GM21515 (cell line): Measurements from ENCODE around the gene RFX2.
"Not testable (repeated sequence)": the region's sequence is repeated elsewhere in the genome, so short reads cannot be mapped to it uniquely, and the experiment has no call there.

Experiments
- ATAC-seq: cut with Tn5 transposase; IDR thresholded peaks from one replicate; pipeline ENCODE4 v1.9.1; 2021; ENCODE audit not compliant: unreplicated experiment

The RFX2 gene

DNA sequence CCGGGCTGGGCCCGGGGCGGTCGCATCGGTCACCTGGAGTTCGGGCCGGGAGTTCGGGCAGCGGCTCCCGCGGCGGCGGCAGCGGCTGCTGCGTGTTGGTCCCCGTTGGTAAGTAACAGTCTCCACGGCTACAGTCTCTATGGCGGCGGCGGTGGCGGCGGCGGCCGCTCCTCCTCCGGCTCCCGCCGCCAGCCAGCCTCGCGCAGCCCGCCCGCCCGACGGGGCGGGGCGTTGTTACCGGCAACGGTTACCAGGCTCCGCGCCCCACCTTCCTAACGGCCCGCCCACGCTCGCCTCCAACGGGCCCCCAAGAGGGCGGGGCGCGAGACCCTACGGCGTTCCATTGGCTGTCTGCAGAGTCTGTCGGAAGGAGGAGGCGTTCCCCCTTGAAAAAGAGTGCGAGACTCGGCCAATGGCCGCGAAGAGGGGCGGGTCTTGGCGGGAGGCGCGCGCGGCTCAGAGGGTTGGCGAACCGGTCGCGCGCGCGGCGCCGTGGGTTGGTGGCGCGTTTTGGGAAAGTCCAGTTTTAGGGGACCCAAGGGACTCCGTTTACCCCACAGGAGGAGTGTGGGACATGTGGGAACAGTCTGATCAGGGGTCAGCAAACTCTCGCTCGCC lies at the start of gene RFX2:
Gene RFX2, minus strand, starts transcription at position 141 of the 618 bp plus-strand sequence. CDS start 63,004 bp downstream, outside the sequence.
- peak; percentile 95 for ATAC-seq

- ATAC-seq, result no peak
Observed at GRCh38 chr19:6156033-6156432, 45.7 kb upstream of the RFX2 start.

DNA sequence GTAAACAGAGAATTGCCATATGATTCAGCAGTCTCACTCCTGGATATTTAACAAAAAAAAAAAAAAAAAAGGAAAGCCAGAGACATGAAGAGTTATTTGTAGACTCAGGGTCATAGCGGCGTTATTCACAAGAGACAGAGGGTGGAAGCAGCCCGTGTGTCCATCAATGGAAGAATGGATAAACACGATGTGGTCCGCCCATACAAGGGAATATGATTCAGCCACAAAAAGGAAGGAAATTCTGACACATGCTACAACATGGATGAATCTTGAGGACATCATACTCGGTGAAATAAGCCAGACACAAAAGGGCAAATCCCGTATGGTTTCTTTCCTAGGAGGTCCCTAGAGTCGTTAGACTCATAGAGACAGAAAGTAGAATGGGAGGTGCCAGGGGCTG lies 40.0 kb upstream of the RFX2 start:
- ATAC-seq, result no peak

GRCh38 chr19:6141217-6141616 lies 30.9 kb upstream of the RFX2 start:
- no peak for ATAC-seq

DNA sequence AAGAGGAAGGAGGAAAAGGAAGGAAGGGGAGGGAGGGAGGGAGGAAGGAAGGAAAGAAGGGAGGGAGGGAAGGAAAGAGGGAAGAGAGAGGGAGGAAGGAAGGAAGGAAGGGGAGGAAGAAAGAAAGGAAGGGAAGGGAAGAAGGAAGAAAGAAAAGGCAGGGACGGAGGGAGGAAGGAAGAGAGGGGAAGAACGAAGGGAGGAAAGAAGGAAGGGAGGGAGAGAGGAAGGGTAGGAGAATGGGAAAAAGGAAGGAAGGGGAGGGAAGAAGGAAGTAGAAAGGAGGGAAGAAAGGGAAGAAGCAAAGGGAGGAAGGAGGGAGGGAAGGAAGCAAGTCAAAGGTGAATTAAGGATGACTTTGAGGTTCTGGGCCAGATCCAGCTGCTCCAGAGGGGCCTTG lies 28.2 kb upstream of the RFX2 start:
- ATAC-seq, result no peak

DNA sequence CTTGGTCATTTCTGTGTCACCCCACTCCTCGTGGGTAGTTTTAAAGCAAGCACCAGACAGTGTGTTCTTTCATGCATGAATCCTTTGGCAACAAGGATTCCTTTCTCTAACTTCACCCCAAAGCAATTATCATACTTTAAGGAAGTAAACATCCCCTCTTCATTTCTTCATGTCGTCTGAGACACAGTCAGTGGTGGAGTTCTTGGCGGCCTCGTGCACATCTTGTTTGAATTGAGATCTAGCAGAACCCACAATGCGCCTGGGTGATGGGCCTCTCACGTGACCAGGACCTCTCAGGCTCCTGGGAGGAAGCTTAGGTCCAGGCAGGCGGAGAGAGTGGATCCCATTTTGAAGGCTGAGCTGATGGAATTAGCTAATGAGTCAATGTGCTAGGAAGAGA lies 27.8 kb upstream of the RFX2 start:
- ATAC-seq, result no peak

GRCh38 chr19:6133231-6133630 lies 22.9 kb upstream of the RFX2 start:
- no peak for ATAC-seq

DNA sequence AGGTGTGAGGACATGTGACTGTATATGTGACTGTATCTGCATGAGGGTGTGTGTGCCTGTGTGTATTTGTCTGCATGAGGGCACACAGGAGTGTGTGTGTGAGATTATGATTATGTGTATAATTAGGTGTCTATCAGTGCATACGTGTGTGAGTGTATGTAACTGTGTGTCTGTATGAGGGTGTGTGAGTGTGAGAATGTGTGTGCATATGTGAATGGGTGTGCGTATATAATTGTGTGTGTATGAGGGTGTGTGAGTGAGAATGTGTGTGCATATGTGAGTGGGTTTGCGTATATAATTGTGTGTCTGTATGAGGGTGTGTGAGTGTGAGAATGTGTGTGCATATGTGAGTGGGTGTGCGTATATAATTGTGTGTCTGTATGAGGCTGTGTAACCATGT lies 22.2 kb upstream of the RFX2 start:
- ATAC-seq, result no peak

DNA sequence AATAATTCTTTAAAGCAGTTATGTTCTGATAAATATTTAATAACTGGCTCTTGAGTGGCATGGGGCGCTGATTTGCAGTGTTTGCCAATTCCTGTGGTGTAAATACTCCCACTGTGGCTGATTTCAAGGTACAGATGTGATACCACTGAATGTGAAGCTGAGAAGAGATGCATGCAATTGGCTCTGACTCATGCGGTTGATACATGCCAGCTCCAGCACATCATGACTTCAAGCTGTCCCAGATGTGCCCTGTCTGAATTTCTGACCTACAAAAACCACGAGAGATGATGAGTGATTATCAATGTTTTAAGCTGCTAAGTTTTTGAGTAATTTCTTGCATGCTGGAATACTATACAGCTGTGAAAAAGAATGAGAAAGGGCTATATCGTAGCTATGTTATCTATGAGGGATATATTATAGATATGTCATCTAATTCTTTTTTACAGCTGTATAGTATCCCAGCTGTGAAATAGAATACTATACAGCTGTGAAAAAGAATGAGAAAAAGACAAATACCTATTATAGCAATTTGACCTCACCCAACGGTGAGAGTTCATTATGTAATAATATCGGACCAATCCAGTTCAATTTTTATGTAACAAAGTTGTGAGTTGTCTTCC lies 17.5 kb upstream of the RFX2 start:
- ATAC-seq, result no peak

DNA sequence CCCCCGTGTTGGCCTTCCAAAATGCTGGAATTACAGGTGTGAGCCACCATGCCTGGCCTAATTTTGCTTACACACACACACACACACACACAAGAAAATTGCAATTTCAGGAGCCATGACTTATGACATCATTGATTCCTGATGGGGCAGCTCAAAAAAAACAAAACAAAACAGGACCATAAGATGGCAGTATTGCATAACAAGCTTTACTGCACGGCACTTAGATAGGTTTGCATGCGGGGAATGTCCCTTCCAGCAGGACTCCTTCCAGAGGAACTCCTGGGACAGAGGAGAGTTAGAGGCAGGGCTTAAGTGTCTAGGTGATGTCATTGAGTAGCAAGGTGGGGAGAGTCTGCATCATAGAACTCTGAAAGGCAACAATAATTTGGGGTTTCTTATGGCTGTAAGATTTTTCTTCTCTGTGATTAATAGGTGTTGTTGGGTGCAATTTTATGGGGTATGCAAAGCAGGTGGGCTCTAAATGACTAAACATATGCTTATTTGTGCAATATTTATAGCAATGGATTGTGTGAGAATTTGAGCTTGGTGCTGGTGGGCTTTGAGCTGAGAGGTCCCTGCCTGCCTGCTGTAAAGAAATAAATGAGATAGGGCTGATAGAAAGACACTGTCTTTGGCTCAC lies 16.2 kb upstream of the RFX2 start:
- ATAC-seq, result no peak

GRCh38 chr19:6125571-6125989 lies 15.3 kb upstream of the RFX2 start:
- ATAC-seq, result no peak

DNA sequence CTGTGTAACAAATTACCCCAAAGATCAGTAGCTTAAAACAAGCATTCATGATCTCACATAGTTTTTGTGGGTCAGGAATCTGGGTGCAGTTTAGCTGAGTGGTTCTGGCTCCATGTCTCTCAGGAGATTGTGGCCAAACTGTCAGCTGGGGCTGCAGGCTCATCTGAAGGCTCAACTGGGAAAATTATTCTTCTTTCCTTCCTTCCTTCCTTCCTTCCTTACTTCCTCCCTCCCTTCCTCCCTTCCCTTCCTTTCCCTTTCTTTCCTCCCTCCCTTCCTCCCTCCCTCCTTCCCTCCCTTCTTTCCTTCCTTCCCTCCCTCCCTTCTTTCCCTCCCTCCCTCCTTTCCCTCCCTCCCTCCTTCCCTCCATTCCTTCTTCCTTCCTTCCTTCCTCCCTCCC lies 8.7 kb upstream of the RFX2 start:
- no peak for ATAC-seq

DNA sequence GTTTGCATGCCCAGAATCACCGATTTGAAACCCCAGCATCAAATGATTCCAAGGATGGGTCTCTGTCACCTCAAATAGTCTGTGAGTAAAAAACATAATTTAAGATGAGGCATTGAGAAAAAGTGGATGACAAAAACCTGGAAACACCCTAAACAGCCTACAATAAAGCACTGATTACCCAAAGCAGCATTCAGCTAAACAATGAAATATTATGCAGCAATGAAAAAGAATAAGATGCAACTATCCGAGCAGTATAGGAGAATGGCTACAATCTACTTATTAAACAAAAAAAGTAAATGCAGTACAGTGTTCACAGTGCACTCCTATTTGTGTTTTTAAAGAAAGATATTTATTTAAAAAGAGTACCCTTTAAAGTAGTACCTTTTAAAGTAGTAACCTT lies 7.7 kb upstream of the RFX2 start:
- no peak for ATAC-seq

- no peak for ATAC-seq
Observed at GRCh38 chr19:6117534-6117933, 7.2 kb upstream of the RFX2 start.

DNA sequence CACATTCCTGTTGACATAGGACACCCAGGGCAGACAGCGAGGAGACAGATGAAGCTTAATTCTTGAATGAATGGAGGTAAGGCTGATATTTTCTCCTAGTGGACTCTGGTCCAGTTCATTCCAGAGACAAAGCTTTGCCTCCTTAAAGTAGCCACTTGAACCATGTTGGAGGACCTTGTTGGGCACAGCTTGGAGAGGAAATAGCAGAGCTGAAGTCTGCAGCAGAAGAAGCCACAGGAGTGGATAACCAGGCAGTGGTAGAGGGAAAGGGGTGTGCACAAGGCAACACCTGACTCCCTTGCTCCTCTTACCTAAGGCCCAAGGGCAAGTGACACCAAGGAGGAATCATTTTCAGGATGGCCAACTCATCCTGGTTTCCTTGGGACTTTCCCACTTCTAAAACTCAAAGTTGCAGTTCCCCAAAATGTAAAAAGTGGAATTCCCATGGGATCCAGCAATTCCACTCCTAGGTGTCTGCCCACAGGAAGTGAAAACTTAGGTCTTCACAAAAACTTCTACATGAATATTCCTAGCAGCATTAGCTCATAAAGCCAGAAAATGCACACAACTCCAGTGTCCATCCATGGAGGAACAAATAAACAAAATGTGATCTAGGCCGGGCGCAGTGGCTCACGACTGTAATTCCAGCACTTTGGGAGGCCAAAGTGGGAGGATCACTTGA lies 6.6 kb upstream of the RFX2 start:
- no peak for ATAC-seq

GRCh38 chr19:6115992-6116391 lies 5.7 kb upstream of the RFX2 start:
- no peak for ATAC-seq

DNA sequence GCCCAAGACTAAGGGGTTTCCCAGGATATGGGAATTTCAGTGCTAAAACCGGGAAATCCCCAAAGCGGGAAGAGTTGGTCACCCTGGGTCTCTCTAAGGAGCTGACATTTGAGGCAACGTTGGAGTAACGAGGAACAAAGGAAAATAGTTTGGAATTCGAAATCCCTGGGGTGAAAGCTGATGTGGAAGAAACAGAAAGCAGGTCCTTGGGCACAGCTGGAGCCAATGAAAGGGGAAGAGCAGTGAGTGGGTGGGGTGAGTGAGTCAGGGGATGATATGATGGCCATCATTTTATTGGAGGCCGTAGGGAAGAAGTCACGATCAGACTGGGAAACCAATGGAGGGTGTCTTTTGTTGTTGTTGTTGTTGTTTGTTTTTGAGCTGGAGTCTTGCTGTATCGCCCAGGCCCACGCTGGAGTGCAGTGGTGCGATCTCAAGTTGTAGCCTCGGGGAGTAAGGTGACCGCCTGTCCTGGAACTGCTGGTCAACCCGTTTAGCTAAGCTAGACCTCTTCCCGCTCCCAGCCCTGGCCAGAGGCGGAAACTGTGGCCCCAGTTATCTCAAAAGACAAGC lies 3.4 kb upstream of the RFX2 start:
- no peak for ATAC-seq

DNA sequence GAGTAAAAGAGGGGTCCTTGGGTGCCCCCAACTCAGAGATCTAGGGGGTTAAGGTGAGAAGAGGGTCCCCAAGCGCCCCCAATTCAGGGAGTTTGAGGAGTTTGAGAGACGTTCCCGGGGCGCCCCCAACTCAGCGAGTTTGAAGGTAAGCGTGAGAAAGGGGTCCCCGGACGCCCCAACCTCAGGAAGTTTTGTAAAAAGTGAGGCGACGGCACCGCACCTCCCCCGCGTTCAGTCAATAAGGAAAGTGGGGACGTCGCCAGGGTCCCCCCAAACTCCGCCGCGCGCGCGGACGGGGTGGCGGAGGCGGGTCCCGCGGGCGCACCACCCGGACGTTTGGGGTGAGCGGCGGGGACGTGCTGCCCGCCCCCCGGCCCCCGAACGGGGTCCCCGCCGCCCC lies 353 bp downstream of the RFX2 start:
- no peak for ATAC-seq

- no peak for ATAC-seq
Observed at GRCh38 chr19:6108721-6109633, 1.3 kb downstream of the RFX2 start.

DNA sequence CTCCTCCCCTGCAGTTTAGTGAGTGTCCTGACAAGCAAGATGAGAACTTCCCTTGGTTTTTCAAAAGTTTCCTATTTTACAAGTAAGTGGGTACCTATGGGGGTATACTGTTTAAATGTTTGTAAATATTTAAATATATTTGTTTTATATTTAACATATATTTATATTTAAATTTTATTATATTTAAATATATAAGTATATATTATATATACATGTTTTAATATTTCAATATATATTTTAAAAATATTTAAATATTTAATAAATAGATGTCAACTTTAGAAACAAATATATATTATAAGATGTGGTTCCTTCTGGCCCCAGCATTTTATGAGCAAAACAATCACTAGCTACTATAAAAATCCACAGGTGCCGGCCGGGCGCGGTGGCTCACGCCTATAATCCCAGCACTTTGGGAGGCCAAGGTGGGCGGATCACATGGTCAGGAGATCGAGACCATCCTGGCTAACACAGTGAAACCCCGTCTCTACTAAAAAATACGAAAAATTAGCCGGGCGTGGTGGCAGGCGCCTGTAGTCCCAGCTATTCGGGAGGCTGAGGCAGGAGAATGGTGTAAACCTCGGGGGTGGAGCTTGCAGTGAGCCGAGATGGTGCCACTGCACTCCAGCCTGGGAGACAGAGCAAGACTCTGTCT lies 3.5 kb downstream of the RFX2 start:
- ATAC-seq, result not testable (repeated sequence)
